ENCODE results near the gene PROSER3. TPM values are rescaled to one million over a fixed set of nuclear protein-coding genes. Genes with fewer than 3 reads are reported as not detected.

Gene PROSER3
- total RNA-seq, 3 donors from 2014 or later (not counting 1 experiment from before 2014, with no cell fraction given), result 33.1 to 40.2 (median 35.9) TPM

- Mint-ChIP-seq H3K4me3 (no peak overlapping the region), H3K27ac (no peak overlapping the region), H3K4me1 (peaks cover 7 to 10% of the 10 kb centered on the region in 2 donors), H3K9me3 (no peaks in the 10 kb centered on the region), H3K27me3 (ENCODE audit: low read depth in 2 of 2) (no peaks in the 10 kb centered on the region), H3K36me3 (no peaks in the 10 kb centered on the region)
- no peak for ATAC-seq
- intact Hi-C loops (cut with micrococcal nuclease), result no loop called here
- no peak for DNase-seq
- H3K27ac ChIP-seq (ENCODE audit: low read length), result no peak overlapping the region
- peaks cover 5% of the 10 kb centered on the region for H3K36me3 ChIP-seq (ENCODE audit: control insufficient read depth, insufficient read depth, low read length)
- H3K9me3 ChIP-seq (ENCODE audit: control insufficient read depth, insufficient read depth, low read length), result no peaks in the 10 kb centered on the region
- 97% methylated on average over 12 of the region's 12 CpGs for WGBS (ENCODE audit: insufficient coverage)
- TF ChIP-seq, protein P1, sequence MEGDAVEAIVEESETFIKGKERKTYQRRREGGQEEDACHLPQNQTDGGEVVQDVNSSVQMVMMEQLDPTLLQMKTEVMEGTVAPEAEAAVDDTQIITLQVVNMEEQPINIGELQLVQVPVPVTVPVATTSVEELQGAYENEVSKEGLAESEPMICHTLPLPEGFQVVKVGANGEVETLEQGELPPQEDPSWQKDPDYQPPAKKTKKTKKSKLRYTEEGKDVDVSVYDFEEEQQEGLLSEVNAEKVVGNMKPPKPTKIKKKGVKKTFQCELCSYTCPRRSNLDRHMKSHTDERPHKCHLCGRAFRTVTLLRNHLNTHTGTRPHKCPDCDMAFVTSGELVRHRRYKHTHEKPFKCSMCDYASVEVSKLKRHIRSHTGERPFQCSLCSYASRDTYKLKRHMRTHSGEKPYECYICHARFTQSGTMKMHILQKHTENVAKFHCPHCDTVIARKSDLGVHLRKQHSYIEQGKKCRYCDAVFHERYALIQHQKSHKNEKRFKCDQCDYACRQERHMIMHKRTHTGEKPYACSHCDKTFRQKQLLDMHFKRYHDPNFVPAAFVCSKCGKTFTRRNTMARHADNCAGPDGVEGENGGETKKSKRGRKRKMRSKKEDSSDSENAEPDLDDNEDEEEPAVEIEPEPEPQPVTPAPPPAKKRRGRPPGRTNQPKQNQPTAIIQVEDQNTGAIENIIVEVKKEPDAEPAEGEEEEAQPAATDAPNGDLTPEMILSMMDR (IDR thresholded peaks at IDR 0.05), result no peak
- no peak overlapping the region for H3K4me3 ChIP-seq (ENCODE audit: low read length)
- no peaks in the 10 kb centered on the region for H3K4me1 ChIP-seq (ENCODE audit: control insufficient read depth, insufficient read depth, low read length)
- H3K27me3 ChIP-seq (ENCODE audit: control insufficient read depth, insufficient read depth, low read length), result no peaks in the 10 kb centered on the region
These were observed 24.6 kb downstream of the PROSER3 start for GRCh38 chr19:35782589-35782988.

DNA sequence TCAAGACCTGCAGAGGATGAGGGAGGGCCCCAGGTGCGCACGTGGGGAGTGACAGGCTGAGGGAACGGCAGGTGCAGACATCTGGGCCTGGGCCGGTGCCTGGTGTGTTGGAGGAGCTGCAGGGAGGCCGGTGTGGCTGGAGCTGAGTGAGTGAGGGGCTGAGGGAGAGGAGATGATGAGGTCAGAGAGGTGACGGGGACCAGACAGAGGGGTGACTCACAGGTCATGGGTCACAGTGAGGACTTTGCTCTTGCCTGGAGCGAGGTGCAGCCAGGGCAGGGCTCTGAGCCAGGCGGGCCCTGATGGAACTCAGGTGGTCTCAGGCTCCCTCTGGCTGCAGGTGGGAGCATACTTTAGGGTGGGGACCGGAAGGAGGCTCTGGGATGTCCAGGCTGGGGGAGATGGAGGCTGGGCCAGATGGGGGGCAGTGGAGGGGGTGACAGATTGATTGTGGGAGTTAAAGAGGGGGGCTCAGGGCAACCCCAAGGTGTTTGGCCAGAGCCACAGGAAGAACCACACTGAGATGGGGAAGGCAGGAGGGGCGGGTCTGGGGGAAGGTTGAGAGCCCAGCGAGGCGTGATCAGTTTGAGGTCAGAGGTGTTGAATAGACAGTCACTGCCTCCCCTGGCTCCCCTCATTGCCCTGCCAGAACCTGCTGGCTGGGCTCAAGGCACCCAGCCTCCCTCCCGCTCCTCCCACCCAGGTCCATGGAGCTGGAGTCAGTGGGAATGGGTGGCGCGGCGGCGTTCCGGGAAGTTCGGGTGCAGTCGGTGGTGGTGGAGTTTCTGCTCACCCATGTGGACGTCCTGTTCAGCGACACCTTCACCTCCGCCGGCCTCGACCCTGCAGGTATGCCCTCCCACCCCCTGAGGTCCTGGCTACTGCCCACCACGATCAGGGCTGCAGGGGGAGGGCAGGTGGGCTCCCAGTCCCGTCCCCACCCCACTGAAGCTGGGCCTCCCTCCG lies 25.8 kb downstream of the PROSER3 start:
- Histone ChIP-seq H3K4me1 (ENCODE audit: control insufficient read depth, insufficient read depth, low read length) (no peaks in the 10 kb centered on the region), H3K27ac (ENCODE audit: low read length) (no peak overlapping the region), H3K9me3 (ENCODE audit: control insufficient read depth, insufficient read depth, low read length) (no peaks in the 10 kb centered on the region), H3K4me3 (ENCODE audit: low read length) (no peak overlapping the region), H3K36me3 (ENCODE audit: control insufficient read depth, insufficient read depth, low read length) (peaks cover 5% of the 10 kb centered on the region), H3K27me3 (ENCODE audit: control insufficient read depth, insufficient read depth, low read length) (no peaks in the 10 kb centered on the region)
- DNase-seq (no peak), ATAC-seq (peak in 2 of 3 donors; percentile 29 to 61)
- H3K4me3 Mint-ChIP-seq, result no peak overlapping the region
- 88% methylated on average over 28 of the region's 28 CpGs for WGBS (ENCODE audit: insufficient coverage)
- peak overlapping the region in 1 of 2 donors; percentile 14 for H3K27ac Mint-ChIP-seq
- H3K36me3 Mint-ChIP-seq, result no peaks in the 10 kb centered on the region
- TF ChIP-seq, protein P1 (IDR thresholded peaks at IDR 0.05), result no peak
- H3K9me3 Mint-ChIP-seq, result no peaks in the 10 kb centered on the region
- no peaks in the 10 kb centered on the region for H3K27me3 Mint-ChIP-seq (ENCODE audit: low read depth in 2 of 2)
- intact Hi-C loops (cut with micrococcal nuclease), result no loop called here
- H3K4me1 Mint-ChIP-seq, result peaks cover 7 to 10% of the 10 kb centered on the region in 2 donors

DNA sequence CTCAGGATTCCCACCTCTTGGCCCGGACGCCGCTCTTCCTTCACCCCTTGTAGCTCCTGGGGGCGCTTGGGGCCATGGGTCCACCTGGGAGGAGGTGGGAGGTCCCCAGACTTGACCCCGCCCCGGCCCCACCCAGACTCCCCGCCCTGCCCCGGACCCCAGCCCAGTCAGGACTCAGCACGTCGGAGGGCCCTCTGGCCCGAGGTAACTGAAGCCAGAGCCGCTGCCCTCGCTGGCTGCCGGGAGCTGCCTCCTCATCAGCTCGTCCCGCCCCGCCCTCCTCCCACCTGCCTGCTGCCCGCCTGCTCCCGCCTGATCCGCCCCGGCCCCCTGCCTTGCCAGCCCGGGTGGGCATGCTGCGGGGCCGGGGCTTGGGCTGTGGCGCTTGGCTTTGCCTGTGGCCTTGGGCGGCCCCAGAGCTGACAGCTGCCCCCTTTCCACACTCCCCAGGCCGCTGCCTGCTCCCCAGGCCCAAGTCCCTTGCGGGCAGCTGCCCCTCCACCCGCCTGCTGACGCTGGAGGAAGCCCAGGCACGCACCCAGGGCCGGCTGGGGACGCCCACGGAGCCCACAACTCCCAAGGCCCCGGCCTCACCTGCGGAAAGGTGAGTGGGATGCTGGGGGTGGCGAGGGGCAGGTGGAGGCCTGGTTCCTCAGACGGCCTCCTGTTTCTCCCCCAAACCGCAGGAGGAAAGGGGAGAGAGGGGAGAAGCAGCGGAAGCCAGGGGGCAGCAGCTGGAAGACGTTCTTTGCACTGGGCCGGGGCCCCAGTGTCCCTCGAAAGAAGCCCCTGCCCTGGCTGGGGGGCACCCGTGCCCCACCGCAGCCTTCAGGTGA lies 26.7 kb downstream of the PROSER3 start:
- no peak overlapping the region for H3K4me3 Mint-ChIP-seq
- no peaks in the 10 kb centered on the region for H3K27me3 Mint-ChIP-seq (ENCODE audit: low read depth in 2 of 2)
- peaks cover 7 to 10% of the 10 kb centered on the region in 2 donors for H3K4me1 Mint-ChIP-seq
- no peaks in the 10 kb centered on the region for H3K9me3 Mint-ChIP-seq
- TF ChIP-seq, protein P1 (IDR thresholded peaks at IDR 0.05), result no peak
- Histone ChIP-seq H3K27ac (ENCODE audit: low read length) (no peak overlapping the region), H3K36me3 (ENCODE audit: control insufficient read depth, insufficient read depth, low read length) (peaks cover 5% of the 10 kb centered on the region), H3K4me1 (ENCODE audit: control insufficient read depth, insufficient read depth, low read length) (no peaks in the 10 kb centered on the region), H3K27me3 (ENCODE audit: control insufficient read depth, insufficient read depth, low read length) (no peaks in the 10 kb centered on the region), H3K4me3 (ENCODE audit: low read length) (no peak overlapping the region), H3K9me3 (ENCODE audit: control insufficient read depth, insufficient read depth, low read length) (no peaks in the 10 kb centered on the region)
- WGBS (ENCODE audit: insufficient coverage), result 92% methylated on average over 45 of the region's 45 CpGs
- ATAC-seq (no peak), DNase-seq (no peak)
- H3K27ac Mint-ChIP-seq, result no peak overlapping the region
- H3K36me3 Mint-ChIP-seq, result no peaks in the 10 kb centered on the region
- intact Hi-C loops (cut with micrococcal nuclease), result no loop called here

Data from natural killer cell (primary cell).